ENCODE data around the gene ABO.
"Not testable (repeated sequence)": the region's sequence is repeated elsewhere in the genome, so short reads cannot be mapped to it uniquely, and the experiment has no call there.

ABO gene

GRCh38 chr9:133320421-133320881 is 45.5 kb upstream of the ABO start:
- Mint-ChIP-seq H3K9me3 (peaks cover 26% of the 10 kb centered on the region), H3K27ac (no peak overlapping the region), H3K4me3 (no peak overlapping the region), H3K36me3 (ENCODE audit: low read depth) (no peaks in the 10 kb centered on the region), H3K4me1 (no peaks in the 10 kb centered on the region), H3K27me3 (ENCODE audit: low read depth, poor library complexity) (peaks cover 30% of the 10 kb centered on the region)
- DNase-seq = no peak
- no peak for TF ChIP-seq CTCF (IDR thresholded peaks at IDR 0.05)

GRCh38 chr9:133317551-133317950 is 42.5 kb upstream of the ABO start:
- not testable (repeated sequence) for DNase-seq; H3K4me1 Mint-ChIP-seq; H3K27ac Mint-ChIP-seq; H3K36me3 Mint-ChIP-seq (ENCODE audit: low read depth); H3K9me3 Mint-ChIP-seq; H3K4me3 Mint-ChIP-seq
- H3K27me3 Mint-ChIP-seq (ENCODE audit: low read depth, poor library complexity) = peaks cover 25% of the 10 kb centered on the region

- Mint-ChIP-seq H3K27me3 (ENCODE audit: low read depth, poor library complexity) (peaks cover 22% of the 10 kb centered on the region), H3K9me3 (peaks cover 11% of the 10 kb centered on the region), H3K4me3 (no peak overlapping the region), H3K4me1 (no peaks in the 10 kb centered on the region), H3K36me3 (ENCODE audit: low read depth) (no peaks in the 10 kb centered on the region), H3K27ac (no peak overlapping the region)
- TF ChIP-seq CTCF (IDR thresholded peaks at IDR 0.05) = no peak
- no peak for DNase-seq
These were observed 41.0 kb upstream of the ABO start for GRCh38 chr9:133315997-133316396.

GRCh38 chr9:133309608-133310007 is 34.6 kb upstream of the ABO start:
- no peak overlapping the region for H3K4me3 Mint-ChIP-seq
- H3K9me3 Mint-ChIP-seq = peaks cover 23% of the 10 kb centered on the region
- no peak overlapping the region for H3K27ac Mint-ChIP-seq
- no peak for TF ChIP-seq CTCF (IDR thresholded peaks at IDR 0.05)
- peaks cover 27% of the 10 kb centered on the region for H3K27me3 Mint-ChIP-seq (ENCODE audit: low read depth, poor library complexity)
- no peaks in the 10 kb centered on the region for H3K4me1 Mint-ChIP-seq
- H3K36me3 Mint-ChIP-seq (ENCODE audit: low read depth) = peaks cover 9% of the 10 kb centered on the region
- no peak for DNase-seq

GRCh38 chr9:133307301-133307700 is 32.3 kb upstream of the ABO start:
- Mint-ChIP-seq H3K27ac (no peak overlapping the region), H3K4me3 (no peak overlapping the region), H3K4me1 (no peaks in the 10 kb centered on the region), H3K27me3 (ENCODE audit: low read depth, poor library complexity) (peaks cover 28% of the 10 kb centered on the region), H3K9me3 (peaks cover 23% of the 10 kb centered on the region), H3K36me3 (ENCODE audit: low read depth) (peaks cover 9% of the 10 kb centered on the region)
- no peak for TF ChIP-seq CTCF (IDR thresholded peaks at IDR 0.05)
- no peak for DNase-seq

GRCh38 chr9:133306242-133307204 is 31.5 kb upstream of the ABO start:
- no peak for TF ChIP-seq CTCF (IDR thresholded peaks at IDR 0.05)
- H3K4me3 Mint-ChIP-seq = no peak overlapping the region
- H3K4me1 Mint-ChIP-seq = no peaks in the 10 kb centered on the region
- H3K27ac Mint-ChIP-seq = no peak overlapping the region
- H3K27me3 Mint-ChIP-seq (ENCODE audit: low read depth, poor library complexity) = peaks cover 32% of the 10 kb centered on the region
- peaks cover 9% of the 10 kb centered on the region for H3K36me3 Mint-ChIP-seq (ENCODE audit: low read depth)
- no peak for DNase-seq
- H3K9me3 Mint-ChIP-seq = peaks cover 21% of the 10 kb centered on the region

All from nephron progenitor cell (in vitro differentiated cells).